K562 (cell line): ENCODE measurements around the gene ARMH1. TPM values are rescaled to one million over a fixed set of nuclear protein-coding genes. Genes with fewer than 3 reads are reported as not detected.

ENCODE experiments used
- GABPB2 ChIP-seq: fragments of 250-450 bp; sonication (Bioruptor Pico); conservative IDR thresholded peaks from 2 replicates; pipeline ENCODE4 v1.5.1; 2021; ENCODE audit warnings: mild to moderate bottlenecking
- HDAC1 ChIP-seq, 2 experiments: fragments of 450-650 bp; IDR thresholded peaks; 2 replicates each; pipeline ENCODE4 v1.6.1; 2016 to 2017; ENCODE audit warnings: inconsistent platforms in 1 of 2, mild to moderate bottlenecking in 1 of 2, moderate library complexity in 1 of 2
- PHF21A ChIP-seq: fragments of 450-650 bp; IDR thresholded peaks from 2 replicates; pipeline ENCODE4 v1.6.1; 2017; ENCODE audit warnings: low read depth, borderline replicate concordance
- RCOR1 ChIP-seq, 2 experiments: IDR thresholded peaks; 2 replicates each; pipeline ENCODE4 v1.6.1; 2012; ENCODE audit warnings: low read depth in 2 of 2, low read length in 2 of 2, borderline replicate concordance in 1 of 2, improper control_type of control experiment in 1 of 2
- SNIP1 ChIP-seq: fragments of 450-650 bp; IDR thresholded peaks from 2 replicates; pipeline ENCODE4 v1.7.1; 2017; ENCODE audit warnings: low read depth, mild to moderate bottlenecking
- ZNF431 ChIP-seq: sonication (generic); formaldehyde crosslinking; IDR thresholded peaks from 2 replicates; pipeline ENCODE4 v1.8.0; 2022; ENCODE audit warnings: mild to moderate bottlenecking, missing genetic modification reagents
- ZNF445 ChIP-seq: fragments of 250-450 bp; sonication (Bioruptor Pico); IDR thresholded peaks from 2 replicates; pipeline ENCODE4 v1.4.0; 2020; ENCODE audit warnings: low read depth, mild to moderate bottlenecking, moderate library complexity
- ZNF668 ChIP-seq: fragments of 250-450 bp; sonication (Bioruptor Pico); IDR thresholded peaks from 2 replicates; pipeline ENCODE4 v1.8.0; 2022; ENCODE audit warnings: mild to moderate bottlenecking, inconsistent platforms
- polyA plus RNA-seq, 8 experiments: library from polyadenylated mRNA; depleted of rRNA in 4 of 8; stranded (reverse) in 5 of 8; unstranded in 3 of 8; fragments of >200 nt; fragmentation: Nextera tagmentation in 2 of 8; fragmentation: Illumina TruSeq in 1 of 8; extraction: Ambion mirVana in 2 of 8; extraction: Trizol in 1 of 8; gene quantifications; 2 replicates each; pipeline versions ENCODE4 v1.2.1 to v1.2.3, GENCODE V29; 2011 to 2014; ENCODE audit warnings: inconsistent platforms in 1 of 8, missing spikeins in 1 of 8
- total RNA-seq, 7 experiments: library from RNA; depleted of rRNA in 6 of 7; stranded (reverse); fragments of >200 nt in 6 of 7; fragmentation: Illumina TruSeq in 2 of 7; extraction: Trizol in 2 of 7; gene quantifications; 2 replicates each; pipeline versions ENCODE4 v1.2.1 to v1.2.3, GENCODE V29; 2011 to 2021; ENCODE audit warnings: low replicate concordance in 1 of 7
- TF ChIP-seq, protein P1 (sequence below), 2 experiments: fragments of 450-650 bp; formaldehyde crosslinking in 1 of 2; IDR thresholded peaks; 2 replicates each; pipeline versions ENCODE4 v1.4.0 to v1.6.1; 2014 to 2020; ENCODE audit warnings: mild to moderate bottlenecking in 2 of 2, borderline replicate concordance in 1 of 2, low read depth in 1 of 2

Gene ARMH1
- total and polyA plus RNA-seq, 9 of the 15 experiments (the other 6 are each of a cell fraction or from before 2014, with no cell fraction given), result 0.41 TPM; not detected in 8

DNA sequence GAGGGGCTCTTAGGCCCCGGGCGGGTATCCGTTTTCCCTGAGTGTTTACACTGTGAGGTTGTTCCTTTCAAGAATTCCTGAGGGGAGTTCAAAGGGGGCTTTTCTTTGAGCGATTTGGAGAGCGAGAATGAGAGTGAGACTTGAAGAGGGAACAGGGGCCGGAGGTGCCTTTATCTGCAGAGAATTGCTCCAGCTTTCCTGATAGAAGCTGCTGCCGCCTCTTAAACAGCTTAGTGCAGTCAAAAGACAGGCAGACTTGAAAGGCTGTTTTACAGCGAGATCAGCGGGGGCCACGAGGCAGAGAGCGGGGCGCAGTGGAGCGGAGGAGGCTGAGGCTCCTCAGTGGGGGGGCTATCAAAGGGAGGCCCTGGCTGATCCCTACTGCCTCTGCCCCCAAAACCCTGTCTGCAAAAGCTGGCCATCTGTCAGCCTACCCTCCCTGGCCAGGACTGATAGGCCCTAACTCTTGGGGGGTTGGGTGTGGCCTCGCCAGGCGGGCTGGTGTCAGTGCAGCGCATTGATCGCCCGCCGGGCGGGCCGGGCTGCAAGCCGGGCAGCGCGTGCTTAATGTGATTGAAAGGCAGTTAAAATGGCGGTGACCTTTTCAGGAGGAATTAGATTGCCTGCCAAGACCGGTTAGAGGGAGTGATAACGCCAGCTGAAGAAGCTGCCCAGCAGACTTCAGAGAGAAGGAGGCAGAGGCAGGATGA, 36.7 kb upstream of the ARMH1 start (continued):
- TF ChIP-seq, protein P1, sequence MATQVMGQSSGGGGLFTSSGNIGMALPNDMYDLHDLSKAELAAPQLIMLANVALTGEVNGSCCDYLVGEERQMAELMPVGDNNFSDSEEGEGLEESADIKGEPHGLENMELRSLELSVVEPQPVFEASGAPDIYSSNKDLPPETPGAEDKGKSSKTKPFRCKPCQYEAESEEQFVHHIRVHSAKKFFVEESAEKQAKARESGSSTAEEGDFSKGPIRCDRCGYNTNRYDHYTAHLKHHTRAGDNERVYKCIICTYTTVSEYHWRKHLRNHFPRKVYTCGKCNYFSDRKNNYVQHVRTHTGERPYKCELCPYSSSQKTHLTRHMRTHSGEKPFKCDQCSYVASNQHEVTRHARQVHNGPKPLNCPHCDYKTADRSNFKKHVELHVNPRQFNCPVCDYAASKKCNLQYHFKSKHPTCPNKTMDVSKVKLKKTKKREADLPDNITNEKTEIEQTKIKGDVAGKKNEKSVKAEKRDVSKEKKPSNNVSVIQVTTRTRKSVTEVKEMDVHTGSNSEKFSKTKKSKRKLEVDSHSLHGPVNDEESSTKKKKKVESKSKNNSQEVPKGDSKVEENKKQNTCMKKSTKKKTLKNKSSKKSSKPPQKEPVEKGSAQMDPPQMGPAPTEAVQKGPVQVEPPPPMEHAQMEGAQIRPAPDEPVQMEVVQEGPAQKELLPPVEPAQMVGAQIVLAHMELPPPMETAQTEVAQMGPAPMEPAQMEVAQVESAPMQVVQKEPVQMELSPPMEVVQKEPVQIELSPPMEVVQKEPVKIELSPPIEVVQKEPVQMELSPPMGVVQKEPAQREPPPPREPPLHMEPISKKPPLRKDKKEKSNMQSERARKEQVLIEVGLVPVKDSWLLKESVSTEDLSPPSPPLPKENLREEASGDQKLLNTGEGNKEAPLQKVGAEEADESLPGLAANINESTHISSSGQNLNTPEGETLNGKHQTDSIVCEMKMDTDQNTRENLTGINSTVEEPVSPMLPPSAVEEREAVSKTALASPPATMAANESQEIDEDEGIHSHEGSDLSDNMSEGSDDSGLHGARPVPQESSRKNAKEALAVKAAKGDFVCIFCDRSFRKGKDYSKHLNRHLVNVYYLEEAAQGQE (IDR thresholded peaks at IDR 0.05; ENCODE audit: borderline replicate concordance), result peak; percentile 78
- TF ChIP-seq, protein P1 (CRISPR knock-in tag; IDR thresholded peaks at IDR 0.05; ENCODE audit: low read depth), result no peak
- TF ChIP-seq SNIP1 (no peak), RCOR1 (IDR thresholded peaks at IDR 0.05; ENCODE audit: borderline replicate concordance in 1 of 2, low read depth in 2 of 2, low read length in 2 of 2) (peak in 1 of 2 experiments; percentile 78; a peak in 1 of 4 replicates), GABPB2 (CRISPR knock-in tag) (no peak), ZNF445 (CRISPR knock-in tag) (no peak), PHF21A (0 out of 2 replicates have a peak, but pooled peaks have one; percentile 41), ZNF431 (no peak), HDAC1 (IDR thresholded peaks at IDR 0.05) (peak in 1 of 2 experiments; percentile 46; a peak in 1 of 4 replicates), ZNF668 (CRISPR knock-in tag) (no peak)
